ENCODE data around the gene PFKFB2.

DNA sequence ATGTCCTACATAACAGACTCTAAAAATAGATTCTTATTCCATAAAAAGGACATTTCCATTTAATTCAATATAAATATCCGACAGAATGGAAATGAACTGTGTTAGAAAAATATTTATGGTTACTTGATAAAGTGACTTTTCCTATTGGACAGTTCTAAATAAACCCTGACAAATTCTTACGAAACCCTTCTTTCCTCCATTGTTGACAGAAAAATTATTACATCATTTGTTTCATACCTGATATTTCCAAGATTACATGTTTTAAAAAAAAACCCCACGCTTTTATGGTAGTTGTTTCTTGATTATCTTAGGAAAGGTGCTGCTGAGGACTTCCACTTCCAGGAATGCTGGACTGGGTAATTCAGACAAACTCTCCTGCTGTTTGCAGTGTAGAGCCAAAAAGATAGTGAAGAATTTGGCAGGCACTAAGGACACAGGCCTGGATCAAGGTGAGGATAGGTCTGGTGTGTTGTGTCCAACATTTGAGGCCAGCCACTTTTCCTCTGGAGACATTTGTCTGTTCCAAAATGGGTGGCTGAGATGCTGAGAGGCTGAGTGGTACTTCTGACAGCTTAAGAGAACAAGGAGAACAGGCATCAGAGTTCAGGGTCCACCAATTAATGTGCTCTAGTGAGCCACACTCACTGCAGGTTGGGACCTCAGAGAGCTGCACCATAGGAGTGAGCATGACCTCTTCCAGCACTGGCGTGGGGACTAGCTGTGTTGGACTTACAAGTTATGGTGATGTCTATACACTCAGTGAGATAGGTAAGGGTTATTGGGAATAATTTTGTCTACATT is 13.5 kb upstream of the PFKFB2 start:
- no peak for TF ChIP-seq MAX (IDR thresholded peaks at IDR 0.05)
- TF ChIP-seq TAF1 (IDR thresholded peaks at IDR 0.05; ENCODE audit: low read depth, low read length), result no peak
- no peak for TF ChIP-seq CTCF (IDR thresholded peaks at IDR 0.05; ENCODE audit: control extremely low read depth in 1 of 3, insufficient read depth in 1 of 3, low read depth in 1 of 3, low read length in 3 of 3)
- no peak for TF ChIP-seq RBBP5 (IDR thresholded peaks at IDR 0.05; ENCODE audit: borderline replicate concordance, low read depth, low read length)
- TF ChIP-seq ZNF274 (IDR thresholded peaks at IDR 0.05; ENCODE audit: borderline replicate concordance, extremely low read depth, low read length), result no peak
- no peak for TF ChIP-seq FOSL1 (IDR thresholded peaks at IDR 0.05; ENCODE audit: insufficient read depth, low read depth, low read length)

All from H1 (cell line).